Measurements from ENCODE around the gene SHQ1.

GRCh38 chr3:72761410-72761809 lies 86.8 kb downstream of the SHQ1 start:
- TF ChIP-seq CTCF (IDR thresholded peaks at IDR 0.05 in 2 of 3, conservative IDR thresholded peaks at IDR 0.05 in 1 of 3; ENCODE audit: borderline replicate concordance in 1 of 3, insufficient read depth in 1 of 3, low read depth in 2 of 3, low read length in 2 of 3) (no peak), TCF7L2 (IDR thresholded peaks at IDR 0.05; ENCODE audit: borderline replicate concordance, extremely low read depth, insufficient read depth, insufficient read length) (no peak), POLR2A (IDR thresholded peaks at IDR 0.05; ENCODE audit: borderline replicate concordance, extremely low read depth, insufficient read depth, insufficient read length) (no peak), POLR2AphosphoS5 (IDR thresholded peaks at IDR 0.05; ENCODE audit: low read depth, low read length) (no peak), JUND (IDR thresholded peaks at IDR 0.05) (no peak)

Measured in HCT116 (cell line).